ENCODE results near the gene ZNF19.
"Not testable (repeated sequence)": the region's sequence is repeated elsewhere in the genome, so short reads cannot be mapped to it uniquely, and the experiment has no call there.

ZNF19 gene

GRCh38 chr16:71489122-71489521 lies at the start of gene ZNF19:
ZNF19 (minus strand) TSS chr16:71489324; CDS start chr16:71482114, 7,210 bp downstream.
- DNase-seq: no peak

- peak in 1 of 2 experiments; percentile 43 for DNase-seq
Observed at GRCh38 chr16:71537643-71538042, 48.5 kb upstream of the ZNF19 start.

GRCh38 chr16:71536752-71537499 lies 47.8 kb upstream of the ZNF19 start:
- DNase-seq: no peak

GRCh38 chr16:71532366-71532765 lies 43.2 kb upstream of the ZNF19 start:
- no peak for DNase-seq

GRCh38 chr16:71528863-71529262 lies 39.7 kb upstream of the ZNF19 start:
- no peak for DNase-seq

- DNase-seq: no peak
Observed at GRCh38 chr16:71528257-71528656, 39.1 kb upstream of the ZNF19 start.

- no peak for DNase-seq
Observed at GRCh38 chr16:71526111-71526631, 37.0 kb upstream of the ZNF19 start, which contains the start of gene CHST4. CHST4 (plus strand) TSS chr16:71526426; CDS start chr16:71536678, 10,252 bp downstream.

GRCh38 chr16:71524566-71525553 lies 35.7 kb upstream of the ZNF19 start:
- no peak for DNase-seq

GRCh38 chr16:71520550-71520949 lies 31.4 kb upstream of the ZNF19 start:
- no peak for DNase-seq

GRCh38 chr16:71515026-71515425 lies 25.9 kb upstream of the ZNF19 start:
- no peak for DNase-seq

GRCh38 chr16:71514476-71514875 lies 25.4 kb upstream of the ZNF19 start:
- DNase-seq: no peak

- DNase-seq: no peak
Observed at GRCh38 chr16:71513302-71513701, 24.2 kb upstream of the ZNF19 start.

GRCh38 chr16:71507061-71507460 lies 17.9 kb upstream of the ZNF19 start:
- DNase-seq: no peak

GRCh38 chr16:71504901-71505300 lies 15.8 kb upstream of the ZNF19 start:
- DNase-seq: no peak

- not testable (repeated sequence) for DNase-seq
Observed at GRCh38 chr16:71504051-71504450, 14.9 kb upstream of the ZNF19 start.

- DNase-seq: no peak
Observed at GRCh38 chr16:71501547-71501946, 12.4 kb upstream of the ZNF19 start.

GRCh38 chr16:71500964-71501363 lies 11.8 kb upstream of the ZNF19 start:
- no peak for DNase-seq

- peak; percentile 1 to 46 for DNase-seq
Observed at GRCh38 chr16:71499775-71500364, 10.7 kb upstream of the ZNF19 start.

- no peak for DNase-seq
Observed at GRCh38 chr16:71498031-71498430, 8.9 kb upstream of the ZNF19 start.

GRCh38 chr16:71493213-71493612 lies 4.1 kb upstream of the ZNF19 start:
- DNase-seq: no peak

- DNase-seq: no peak
Observed at GRCh38 chr16:71492786-71493185, 3.7 kb upstream of the ZNF19 start.

- no peak for DNase-seq
Observed at GRCh38 chr16:71491054-71491453, 1.9 kb upstream of the ZNF19 start.

GRCh38 chr16:71490361-71490760 lies 1.2 kb upstream of the ZNF19 start:
- DNase-seq: no peak
